Fibroblast of the conjunctiva (primary cell): ENCODE results near the gene JDP2.

Experiments used
- DNase-seq: peaks from one replicate; pipeline ENCODE4 v3.0.0-alpha.2; 2010; ENCODE audit warnings: low read depth

JDP2 gene

DNA sequence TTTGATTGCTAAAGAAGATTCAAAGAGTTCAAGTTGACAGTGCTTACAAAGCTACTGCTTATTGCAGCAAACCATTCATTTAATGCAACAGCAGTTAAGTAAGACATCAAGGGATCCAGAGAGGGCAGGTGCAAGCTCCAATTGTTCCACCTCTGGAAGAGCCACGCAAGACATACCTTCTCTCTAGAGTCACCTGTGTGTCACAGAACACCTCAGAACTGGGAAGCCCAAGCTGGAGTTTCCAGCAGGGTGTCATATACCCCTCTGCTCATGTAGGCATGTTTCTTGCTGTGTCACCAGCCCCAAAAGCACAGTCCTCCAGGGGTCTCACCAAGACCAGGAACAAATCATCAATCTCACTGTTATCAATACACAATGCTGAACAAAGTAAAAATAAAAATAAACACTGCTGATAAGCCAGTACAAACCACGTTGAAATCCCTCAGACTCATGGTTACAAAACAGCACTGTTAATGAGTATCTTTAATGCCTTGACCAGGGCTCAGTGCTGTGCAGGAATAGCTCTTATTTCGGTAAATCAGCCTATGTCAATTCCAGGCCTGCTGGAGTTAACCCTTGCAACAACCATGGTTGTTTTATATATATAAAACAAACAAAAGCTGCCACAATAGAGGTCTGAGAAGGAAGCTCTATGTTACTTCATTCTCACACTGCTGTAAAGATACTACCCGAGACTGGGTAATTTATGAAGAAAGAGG lies 57.0 kb downstream of the JDP2 start:
- DNase-seq: no peak

DNA sequence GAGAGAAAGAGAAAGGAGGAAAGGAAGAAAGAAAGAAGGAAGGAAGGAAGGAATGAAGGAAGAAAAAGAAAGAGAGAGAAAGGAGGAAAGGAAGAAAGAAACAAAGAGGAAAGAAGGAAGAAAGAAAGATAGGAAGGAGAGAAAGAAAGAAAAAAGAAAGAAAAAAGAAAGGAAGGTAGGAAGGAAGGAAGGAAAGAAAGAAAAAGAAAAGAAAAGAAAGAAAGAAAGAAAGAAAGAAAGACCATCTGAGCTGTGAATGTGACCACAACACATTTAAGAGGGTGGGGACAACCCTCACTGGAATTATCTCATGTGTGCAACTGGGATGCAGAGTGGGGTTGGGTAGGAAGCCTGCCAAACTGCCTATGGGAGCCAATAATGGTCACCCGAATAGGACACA lies 58.5 kb downstream of the JDP2 start:
- no peak for DNase-seq

- no peak for DNase-seq
Observed at GRCh38 chr14:75487155-75487671, 59.4 kb downstream of the JDP2 start.

DNA sequence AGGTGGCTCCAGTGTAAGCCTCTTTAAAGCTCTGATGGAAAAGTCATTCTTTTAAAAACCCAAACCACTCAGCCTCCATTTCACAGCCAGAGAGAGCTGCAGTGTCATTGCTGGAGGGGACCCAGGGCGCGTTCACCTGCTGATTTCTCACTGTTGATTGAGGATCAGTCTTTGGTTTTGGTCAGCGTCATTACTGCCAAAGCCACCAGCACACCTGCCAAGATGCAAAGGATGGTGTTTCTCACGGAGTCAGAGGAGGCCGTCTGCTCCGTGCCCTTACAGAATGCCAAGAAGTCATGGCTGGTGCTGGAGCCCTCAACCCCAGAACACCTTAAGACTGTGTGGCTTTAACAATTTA lies 61.6 kb downstream of the JDP2 start:
- DNase-seq: no peak

GRCh38 chr14:75491376-75491978 lies 63.7 kb downstream of the JDP2 start:
- DNase-seq: no peak

DNA sequence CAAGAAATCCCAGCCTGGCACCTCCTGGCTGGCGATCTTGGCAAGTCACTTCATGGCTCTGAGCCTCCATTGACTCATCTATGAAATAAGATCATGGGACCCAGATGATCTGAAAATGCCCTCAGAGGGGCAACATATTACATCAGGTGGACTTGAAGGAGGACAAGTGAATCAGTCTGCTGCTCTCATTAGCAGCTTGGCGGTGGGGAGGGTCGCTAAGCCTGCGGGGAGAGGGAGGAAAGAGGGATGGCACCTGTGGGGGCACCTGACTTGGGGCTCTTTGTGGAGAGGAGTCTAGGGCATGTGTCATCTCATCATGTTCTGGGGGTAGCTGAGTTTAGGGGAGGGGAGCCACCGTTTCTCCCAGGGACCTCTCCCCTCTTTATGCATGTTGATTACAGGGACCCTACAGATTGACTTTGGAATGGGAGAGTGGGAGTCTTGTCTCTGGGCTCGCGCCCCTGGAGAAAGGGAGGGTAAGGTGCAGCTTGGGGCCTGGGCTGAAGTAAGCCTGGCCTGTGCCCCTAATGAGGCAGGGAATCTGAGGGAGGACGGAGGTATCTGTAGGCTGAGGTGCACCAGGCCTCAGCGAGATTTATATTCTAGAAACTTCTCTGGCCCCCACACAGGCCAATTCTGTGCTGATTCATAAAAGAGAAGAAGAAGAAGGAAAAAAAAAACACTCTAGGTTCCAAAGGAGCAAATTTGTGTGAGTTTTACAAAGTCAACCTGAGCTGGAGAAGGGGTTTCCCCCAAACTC lies 65.2 kb downstream of the JDP2 start:
- DNase-seq: no peak

- no peak for DNase-seq
Observed at GRCh38 chr14:75493592-75494087, 65.8 kb downstream of the JDP2 start.

DNA sequence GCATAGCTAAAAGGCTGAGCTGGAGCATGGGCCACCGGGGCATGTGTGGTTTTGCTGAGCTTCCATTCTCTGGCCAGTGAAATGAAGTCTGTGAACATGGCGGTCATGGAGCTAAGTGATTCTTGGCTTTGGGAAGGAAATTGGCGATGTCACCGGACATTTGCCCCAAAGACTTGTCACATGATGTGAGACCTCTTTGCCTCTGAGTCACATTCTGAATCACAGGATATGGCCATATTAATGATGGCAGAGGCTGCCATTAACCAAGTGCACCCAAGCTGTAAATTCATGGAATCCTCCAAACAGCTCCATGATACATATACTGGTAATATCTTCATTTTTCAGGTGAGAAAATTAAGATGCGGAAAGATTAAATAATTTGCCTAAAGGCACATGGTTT lies 67.1 kb downstream of the JDP2 start:
- no peak for DNase-seq

DNA sequence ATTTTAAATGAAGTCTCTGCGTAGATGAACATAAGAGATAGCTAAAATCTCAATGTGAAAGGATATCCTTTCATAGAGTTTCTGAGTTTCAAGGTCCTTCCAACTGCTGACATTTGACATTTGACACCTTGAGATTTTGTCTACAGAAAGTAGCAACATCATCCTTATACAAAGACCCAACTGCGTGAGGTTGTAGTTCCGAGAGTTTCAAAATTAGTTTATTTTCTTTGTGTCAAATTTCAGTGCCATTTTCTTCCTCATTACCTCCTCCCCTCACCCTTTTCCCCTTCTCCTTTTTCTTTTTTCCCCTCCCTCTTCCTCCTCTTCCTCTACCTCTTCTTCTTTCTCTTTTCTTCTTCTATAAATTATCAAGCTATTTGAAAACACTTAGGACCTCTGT lies 67.6 kb downstream of the JDP2 start:
- no peak for DNase-seq

DNA sequence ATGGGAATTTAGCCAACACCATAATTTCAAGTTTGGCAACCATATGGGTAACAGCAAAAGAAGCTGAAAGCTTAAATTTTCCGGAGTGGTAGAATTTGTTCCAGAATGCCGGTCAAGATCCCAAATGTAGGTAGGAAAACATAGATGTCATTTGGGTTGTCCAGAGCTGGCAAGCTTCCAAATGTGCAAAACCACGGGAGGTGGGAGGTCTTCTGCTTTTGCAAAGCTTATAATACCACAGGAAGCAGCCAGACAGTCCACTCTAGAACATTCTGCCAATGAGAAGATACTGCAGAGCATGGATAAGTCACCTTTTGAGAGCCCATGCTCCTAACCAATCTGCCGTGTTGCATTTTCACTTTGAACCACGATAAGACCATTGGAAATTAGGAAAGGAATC lies 68.1 kb downstream of the JDP2 start:
- no peak for DNase-seq

- DNase-seq: no peak
Observed at GRCh38 chr14:75496755-75497154, 68.9 kb downstream of the JDP2 start.

DNA sequence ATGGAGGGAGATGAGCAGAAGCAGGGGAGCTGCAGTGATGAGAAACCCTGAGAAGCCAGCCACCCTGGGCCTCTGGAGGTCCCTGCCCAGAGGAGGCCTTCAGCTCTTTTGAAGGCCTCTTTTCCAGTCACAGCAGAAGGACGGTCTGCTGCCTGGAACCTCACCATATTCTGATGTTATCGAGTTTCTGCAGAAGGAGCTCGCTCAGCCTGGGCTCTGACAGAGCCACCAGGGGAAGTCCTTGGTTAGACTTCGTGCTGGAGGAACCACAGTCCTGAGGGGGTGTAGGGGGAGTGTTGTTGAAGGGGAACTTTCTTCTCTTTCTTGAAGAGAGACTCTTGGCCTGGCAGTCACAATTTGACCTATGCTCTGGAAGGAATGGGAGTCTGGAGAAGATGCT lies 69.4 kb downstream of the JDP2 start:
- DNase-seq: no peak

- DNase-seq: no peak
Observed at GRCh38 chr14:75497701-75498100, 69.9 kb downstream of the JDP2 start.

DNA sequence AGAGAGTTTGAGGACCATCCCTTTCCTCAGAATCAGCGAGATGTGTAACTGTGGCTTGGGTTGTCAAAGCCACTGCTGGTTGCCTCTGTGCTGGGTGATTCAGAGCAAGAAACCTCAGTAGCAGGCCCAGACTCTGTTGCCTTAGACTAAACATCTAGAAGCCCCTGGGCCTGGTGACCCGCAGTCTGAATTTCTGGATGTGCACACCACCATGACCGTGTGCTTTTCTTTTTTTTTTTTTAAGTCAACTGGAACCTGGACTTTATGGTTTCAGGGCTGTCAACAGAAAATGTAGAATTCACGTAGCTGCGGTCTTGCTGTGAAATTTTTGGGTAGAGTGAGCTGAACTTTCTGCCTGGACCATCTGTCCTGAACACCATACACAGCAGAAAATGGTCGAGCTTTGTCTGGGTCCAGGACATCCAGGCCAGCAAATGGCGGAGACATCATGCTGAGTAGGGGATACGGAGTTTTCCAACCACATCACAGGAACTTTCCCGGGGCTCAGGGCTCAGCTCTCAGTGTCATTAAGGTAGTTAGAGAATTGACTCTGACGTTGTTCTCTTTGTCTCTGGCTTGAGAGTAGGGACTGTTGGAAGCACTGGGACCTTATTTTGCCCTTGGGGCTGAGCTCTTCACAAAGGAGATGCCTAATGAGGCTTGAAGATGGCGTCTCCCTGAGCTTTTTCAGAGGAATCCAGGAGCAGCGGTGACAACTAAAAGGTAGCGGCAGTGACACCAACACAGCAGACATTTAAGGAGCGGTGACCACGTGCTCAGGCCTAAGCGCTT lies 71.5 kb downstream of the JDP2 start:
- no peak for DNase-seq

DNA sequence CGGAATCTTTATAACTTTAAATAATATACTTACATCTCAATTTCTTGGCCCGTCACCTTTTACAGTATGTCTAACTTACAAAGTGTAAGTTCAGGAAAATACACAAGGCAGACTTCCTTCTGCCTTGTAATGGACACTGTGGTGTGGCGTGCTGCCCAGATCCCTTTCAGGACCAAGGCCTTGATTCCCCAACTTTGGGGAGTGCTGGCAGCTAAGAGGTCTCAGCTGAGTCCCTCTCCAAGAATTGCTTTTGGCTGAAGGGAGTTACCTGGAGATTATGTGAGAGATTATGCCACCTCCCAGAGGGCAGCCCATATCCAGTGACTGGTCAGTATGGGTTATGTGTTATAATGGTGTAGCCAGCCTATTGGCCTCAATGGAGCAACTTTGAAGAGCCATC lies 73.3 kb downstream of the JDP2 start:
- DNase-seq: no peak

GRCh38 chr14:75504411-75504810 lies 76.6 kb downstream of the JDP2 start:
- DNase-seq: no peak

- no peak for DNase-seq
Observed at GRCh38 chr14:75506930-75507329, 79.1 kb downstream of the JDP2 start.

- DNase-seq: no peak
Observed at GRCh38 chr14:75510547-75510946, 82.7 kb downstream of the JDP2 start.

GRCh38 chr14:75511201-75511600 lies 83.4 kb downstream of the JDP2 start:
- no peak for DNase-seq

- no peak for DNase-seq
Observed at GRCh38 chr14:75513911-75514672, 86.3 kb downstream of the JDP2 start.
